Tibial nerve (tissue), 4 donors: ENCODE data around the gene ERCC4.

Experiments
- CTCF ChIP-seq, 5 experiments: fragments of 200-600 bp in 3 of 5; fragments of 450-650 bp in 2 of 5; sonication (generic) in 3 of 5; IDR thresholded peaks; one replicate each; pipeline ENCODE4 v1.5.1; 2016 to 2019; ENCODE audit warnings: antibody characterized with exemption in 5 of 5, mild to moderate bottlenecking in 3 of 5, moderate library complexity in 2 of 5
- EP300 ChIP-seq, 2 donors: sonication (generic); formaldehyde crosslinking; IDR thresholded peaks; one replicate each; pipeline ENCODE4 v1.6.1; 2017; ENCODE audit warnings: antibody characterized with exemption in 2 of 2, mild to moderate bottlenecking in 1 of 2
- POLR2A ChIP-seq, 2 donors: fragments of 450-650 bp; IDR thresholded peaks; one replicate each; pipeline ENCODE4 v1.6.1; 2017; ENCODE audit warnings: antibody characterized with exemption in 2 of 2, mild to moderate bottlenecking in 2 of 2, moderate library complexity in 2 of 2

GRCh38 chr16:13994239-13995106 lies 74.5 kb downstream of the ERCC4 start:
- TF ChIP-seq POLR2A (IDR thresholded peaks at IDR 0.05) (no peak), CTCF (IDR thresholded peaks at IDR 0.05) (no peak), EP300 (IDR thresholded peaks at IDR 0.05) (no peak)
